HG03439 (cell line): ENCODE data around the gene MYH11.
"Not testable (repeated sequence)": the region's sequence is repeated elsewhere in the genome, so short reads cannot be mapped to it uniquely, and the experiment has no call there.

ENCODE experiments used
- ATAC-seq: cut with Tn5 transposase; IDR thresholded peaks from one replicate; pipeline ENCODE4 v1.9.1; 2021; ENCODE audit warnings: mild to moderate bottlenecking, moderate library complexity; ENCODE audit not compliant: unreplicated experiment

Gene MYH11

GRCh38 chr16:15811481-15812400 is 45.1 kb downstream of the MYH11 start:
- no peak for ATAC-seq

- ATAC-seq = no peak
Observed at GRCh38 chr16:15810949-15811348, 45.9 kb downstream of the MYH11 start.

GRCh38 chr16:15810411-15810810 is 46.4 kb downstream of the MYH11 start:
- ATAC-seq = no peak

GRCh38 chr16:15809297-15809696 is 47.5 kb downstream of the MYH11 start:
- ATAC-seq = not testable (repeated sequence)

- no peak for ATAC-seq
Observed at GRCh38 chr16:15808071-15808470, 48.8 kb downstream of the MYH11 start.

GRCh38 chr16:15807603-15808009 is 49.2 kb downstream of the MYH11 start:
- ATAC-seq = no peak

- ATAC-seq = no peak
Observed at GRCh38 chr16:15803618-15804017, 53.2 kb downstream of the MYH11 start.

- no peak for ATAC-seq
Observed at GRCh38 chr16:15799851-15800495, 56.9 kb downstream of the MYH11 start.

- ATAC-seq = no peak
Observed at GRCh38 chr16:15798671-15799070, 58.2 kb downstream of the MYH11 start.

GRCh38 chr16:15796885-15797284 is 59.9 kb downstream of the MYH11 start:
- no peak for ATAC-seq

- no peak for ATAC-seq
Observed at GRCh38 chr16:15795615-15796014, 61.2 kb downstream of the MYH11 start.

GRCh38 chr16:15792563-15792971 is 64.3 kb downstream of the MYH11 start:
- ATAC-seq = no peak

- ATAC-seq = no peak
Observed at GRCh38 chr16:15790458-15790857, 66.4 kb downstream of the MYH11 start.

- not testable (repeated sequence) for ATAC-seq
Observed at GRCh38 chr16:15789816-15790215, 67.0 kb downstream of the MYH11 start.

GRCh38 chr16:15788846-15789239 is 68.0 kb downstream of the MYH11 start:
- ATAC-seq = no peak

- no peak for ATAC-seq
Observed at GRCh38 chr16:15786501-15786900, 70.3 kb downstream of the MYH11 start.

- ATAC-seq = no peak
Observed at GRCh38 chr16:15785386-15786059, 71.3 kb downstream of the MYH11 start.

GRCh38 chr16:15783985-15784384 is 72.8 kb downstream of the MYH11 start:
- no peak for ATAC-seq

GRCh38 chr16:15782573-15783365 is 74.1 kb downstream of the MYH11 start:
- ATAC-seq = no peak

GRCh38 chr16:15781650-15782049 is 75.2 kb downstream of the MYH11 start:
- ATAC-seq = no peak

GRCh38 chr16:15780805-15781204 is 76.0 kb downstream of the MYH11 start:
- no peak for ATAC-seq
